HG03135 (cell line): Measurements from ENCODE around the gene NPTX2.

Experiments used
- ATAC-seq: cut with Tn5 transposase; IDR thresholded peaks from one replicate; pipeline ENCODE4 v1.9.1; 2021; ENCODE audit warnings: mild to moderate bottlenecking, moderate library complexity; ENCODE audit not compliant: unreplicated experiment

NPTX2 gene

GRCh38 chr7:98617960-98618418 lies 904 bp downstream of the NPTX2 start:
- no peak for ATAC-seq

- ATAC-seq: no peak
Observed at GRCh38 chr7:98618786-98619185, 1.7 kb downstream of the NPTX2 start.

GRCh38 chr7:98619450-98620321 lies 2.6 kb downstream of the NPTX2 start:
- no peak for ATAC-seq

- no peak for ATAC-seq
Observed at GRCh38 chr7:98621573-98622482, 4.7 kb downstream of the NPTX2 start.

- no peak for ATAC-seq
Observed at GRCh38 chr7:98622926-98623325, 5.8 kb downstream of the NPTX2 start.

GRCh38 chr7:98624846-98625420 lies 7.8 kb downstream of the NPTX2 start:
- no peak for ATAC-seq

- ATAC-seq: no peak
Observed at GRCh38 chr7:98626460-98627412, 9.7 kb downstream of the NPTX2 start.

GRCh38 chr7:98627413-98627790 lies 10.3 kb downstream of the NPTX2 start:
- no peak for ATAC-seq

GRCh38 chr7:98628418-98628817 lies 11.3 kb downstream of the NPTX2 start:
- no peak for ATAC-seq

- no peak for ATAC-seq
Observed at GRCh38 chr7:98629001-98629431, 11.9 kb downstream of the NPTX2 start.

- no peak for ATAC-seq
Observed at GRCh38 chr7:98630149-98630548, 13.1 kb downstream of the NPTX2 start.

GRCh38 chr7:98630770-98631169 lies 13.7 kb downstream of the NPTX2 start:
- ATAC-seq: no peak

- no peak for ATAC-seq
Observed at GRCh38 chr7:98638853-98639252, 21.8 kb downstream of the NPTX2 start.

GRCh38 chr7:98640375-98640774 lies 23.3 kb downstream of the NPTX2 start:
- ATAC-seq: no peak

GRCh38 chr7:98641646-98642500 lies 24.8 kb downstream of the NPTX2 start:
- ATAC-seq: peak; percentile 69

GRCh38 chr7:98643236-98643985 lies 26.3 kb downstream of the NPTX2 start:
- ATAC-seq: no peak

GRCh38 chr7:98646465-98646864 lies 29.4 kb downstream of the NPTX2 start:
- ATAC-seq: no peak

GRCh38 chr7:98647326-98647725 lies 30.2 kb downstream of the NPTX2 start:
- ATAC-seq: no peak

- no peak for ATAC-seq
Observed at GRCh38 chr7:98651760-98652159, 34.7 kb downstream of the NPTX2 start.
